ENCODE measurements around the gene KIAA1586. TPM values are rescaled to one million over a fixed set of nuclear protein-coding genes. Genes with fewer than 3 reads are reported as not detected.
"Not testable (repeated sequence)": the region's sequence is repeated elsewhere in the genome, so short reads cannot be mapped to it uniquely, and the experiment has no call there.

Gene KIAA1586
- total and polyA plus RNA-seq, 12 donors = 3.7 to 43.1 (median 15.8) TPM

DNA sequence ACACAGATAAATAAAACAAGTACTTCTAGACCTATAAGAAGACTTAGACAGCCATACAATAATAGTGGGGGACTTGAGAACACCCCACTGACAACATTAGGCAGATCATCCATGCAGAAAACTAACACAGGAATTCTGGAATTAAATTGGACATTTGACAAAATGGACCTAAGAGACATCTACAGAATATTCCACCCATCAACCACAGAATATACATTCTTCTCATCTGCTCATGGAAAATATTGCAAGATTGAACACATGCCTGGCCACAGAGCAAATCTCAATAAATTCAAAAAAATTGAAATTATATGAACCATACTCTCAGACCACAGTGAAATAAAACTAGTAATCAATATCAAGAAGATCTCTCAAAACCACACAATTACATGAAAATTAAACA lies 44.3 kb upstream of the KIAA1586 start:
- Histone ChIP-seq H3K27me3 (no peaks in the 10 kb centered on the region), H3K4me1 (replicated peaks in 1 of 2) (no peaks in the 10 kb centered on the region), H3K9me3 (replicated peaks in 1 of 3) (no peaks in the 10 kb centered on the region), H3K27ac (no peak overlapping the region), H3K4me3 (no peak overlapping the region), H3K36me3 (replicated peaks in 1 of 2) (no peaks in the 10 kb centered on the region)
- intact Hi-C loops (cut with DNase I) = no loop called here
- no peak for DNase-seq
- TF ChIP-seq POLR2A (IDR thresholded peaks at IDR 0.05) = no peak
- TF ChIP-seq, protein P1, sequence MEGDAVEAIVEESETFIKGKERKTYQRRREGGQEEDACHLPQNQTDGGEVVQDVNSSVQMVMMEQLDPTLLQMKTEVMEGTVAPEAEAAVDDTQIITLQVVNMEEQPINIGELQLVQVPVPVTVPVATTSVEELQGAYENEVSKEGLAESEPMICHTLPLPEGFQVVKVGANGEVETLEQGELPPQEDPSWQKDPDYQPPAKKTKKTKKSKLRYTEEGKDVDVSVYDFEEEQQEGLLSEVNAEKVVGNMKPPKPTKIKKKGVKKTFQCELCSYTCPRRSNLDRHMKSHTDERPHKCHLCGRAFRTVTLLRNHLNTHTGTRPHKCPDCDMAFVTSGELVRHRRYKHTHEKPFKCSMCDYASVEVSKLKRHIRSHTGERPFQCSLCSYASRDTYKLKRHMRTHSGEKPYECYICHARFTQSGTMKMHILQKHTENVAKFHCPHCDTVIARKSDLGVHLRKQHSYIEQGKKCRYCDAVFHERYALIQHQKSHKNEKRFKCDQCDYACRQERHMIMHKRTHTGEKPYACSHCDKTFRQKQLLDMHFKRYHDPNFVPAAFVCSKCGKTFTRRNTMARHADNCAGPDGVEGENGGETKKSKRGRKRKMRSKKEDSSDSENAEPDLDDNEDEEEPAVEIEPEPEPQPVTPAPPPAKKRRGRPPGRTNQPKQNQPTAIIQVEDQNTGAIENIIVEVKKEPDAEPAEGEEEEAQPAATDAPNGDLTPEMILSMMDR (IDR thresholded peaks at IDR 0.05) = no peak

DNA sequence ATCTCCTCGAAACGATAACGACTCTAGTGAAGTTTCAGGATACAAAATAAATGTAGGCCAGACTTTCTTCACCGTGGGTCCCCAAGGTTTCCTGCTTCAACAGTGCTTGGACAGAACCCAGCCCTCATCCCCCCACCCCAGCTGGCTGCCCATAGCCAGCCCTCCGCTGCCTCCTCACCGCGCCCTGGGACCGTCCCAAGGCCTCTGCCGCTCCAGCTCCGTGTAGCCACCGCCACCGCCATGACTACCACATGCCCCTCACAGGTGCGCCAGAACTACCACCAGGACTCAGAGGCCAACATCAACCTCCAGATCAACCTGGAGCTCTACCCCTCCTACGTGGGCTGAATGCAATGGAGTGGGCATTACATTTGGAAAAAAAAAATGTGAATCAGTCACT lies 42.2 kb upstream of the KIAA1586 start:
- intact Hi-C loops (cut with DNase I) = no loop called here
- H3K27ac ChIP-seq = no peak overlapping the region
- no peaks in the 10 kb centered on the region for H3K27me3 ChIP-seq
- H3K4me3 ChIP-seq = no peak overlapping the region
- TF ChIP-seq, protein P1 (IDR thresholded peaks at IDR 0.05) = no peak
- TF ChIP-seq POLR2A (IDR thresholded peaks at IDR 0.05) = no peak
- no peaks in the 10 kb centered on the region for H3K9me3 ChIP-seq (replicated peaks in 1 of 3)
- H3K36me3 ChIP-seq (replicated peaks in 1 of 2) = no peaks in the 10 kb centered on the region
- DNase-seq = no peak
- no peaks in the 10 kb centered on the region for H3K4me1 ChIP-seq (replicated peaks in 1 of 2)
- 95 to 97% (median 96%) methylated on average over 12 to 14 of the region's 14 CpGs for WGBS, 4 donors

DNA sequence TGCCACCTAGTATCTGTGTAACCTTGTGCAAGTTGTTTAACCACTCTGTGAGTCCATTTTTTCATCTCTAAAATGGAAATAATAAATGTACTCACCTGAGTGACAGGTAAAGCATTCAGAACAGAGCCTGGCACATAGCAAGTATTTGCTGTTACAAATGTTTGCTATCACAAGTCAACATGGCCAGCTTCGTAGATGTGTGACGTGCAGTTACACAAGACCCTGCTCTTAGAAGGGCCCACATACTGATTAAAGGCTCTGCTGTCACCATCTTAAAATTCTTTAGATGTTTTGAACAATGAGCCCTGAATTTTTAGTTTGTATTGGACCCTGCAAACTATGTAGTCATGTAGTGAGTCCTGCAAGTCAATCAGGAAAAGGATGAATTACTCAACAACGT lies 40.4 kb upstream of the KIAA1586 start:
- Histone ChIP-seq H3K27ac (no peak overlapping the region), H3K9me3 (replicated peaks in 1 of 3) (no peaks in the 10 kb centered on the region), H3K27me3 (no peaks in the 10 kb centered on the region), H3K36me3 (replicated peaks in 1 of 2) (no peaks in the 10 kb centered on the region), H3K4me3 (no peak overlapping the region), H3K4me1 (replicated peaks in 1 of 2) (no peaks in the 10 kb centered on the region)
- intact Hi-C loops (cut with DNase I) = no loop called here
- WGBS, 4 donors = 64 to 70% (median 65%) methylated on average over 3 of the region's 3 CpGs
- no peak for TF ChIP-seq POLR2A (IDR thresholded peaks at IDR 0.05)
- TF ChIP-seq, protein P1 (IDR thresholded peaks at IDR 0.05) = no peak
- no peak for DNase-seq

DNA sequence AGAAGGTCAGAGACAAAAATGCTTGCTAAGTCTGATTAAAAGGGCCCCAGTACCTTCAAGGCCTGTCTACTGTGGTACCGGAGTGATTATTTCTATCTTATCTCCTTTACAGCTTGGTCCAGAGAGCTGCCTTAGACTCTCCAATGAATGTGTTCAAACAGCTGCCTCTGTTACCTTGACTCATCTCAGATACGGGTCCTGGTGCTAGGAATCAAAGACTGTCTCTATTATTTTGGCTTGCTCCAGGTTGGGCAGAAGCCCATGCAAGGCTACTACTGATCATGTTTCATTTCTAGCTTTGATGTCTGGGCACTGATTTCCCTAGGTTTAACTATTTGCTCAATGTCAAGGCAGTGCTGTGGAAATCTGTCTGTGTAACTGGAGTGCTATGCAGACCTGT lies 38.4 kb upstream of the KIAA1586 start:
- H3K4me1 ChIP-seq (replicated peaks in 1 of 2); H3K4me3 ChIP-seq; H3K9me3 ChIP-seq (replicated peaks in 1 of 3); H3K27me3 ChIP-seq; H3K36me3 ChIP-seq (replicated peaks in 1 of 2); H3K27ac ChIP-seq; intact Hi-C loops (cut with DNase I): not testable (repeated sequence)
- DNase-seq = peak in 2 of 7 donors; percentile 16 to 31
- 51 to 64% (median 56%) methylated on average over 2 of the region's 2 CpGs for WGBS, 4 donors

DNA sequence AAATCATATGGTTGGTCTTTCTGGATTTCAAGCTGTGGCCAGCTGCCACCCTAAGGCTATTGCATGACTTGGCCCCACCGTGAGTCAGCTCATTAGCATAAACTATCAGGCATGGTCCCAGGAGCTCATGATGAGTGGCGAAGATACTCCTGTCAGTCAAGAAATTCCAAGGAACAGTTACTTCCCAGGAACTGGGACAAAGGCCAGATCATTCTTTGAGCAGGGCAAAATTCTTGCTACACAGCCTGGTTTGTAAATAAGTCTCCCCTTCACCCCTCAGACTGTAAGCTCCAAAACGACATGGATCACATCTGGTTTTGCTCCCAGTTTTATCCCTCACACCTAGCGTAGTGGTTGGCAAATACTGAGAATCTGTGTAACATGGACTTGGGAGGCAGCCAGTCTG lies 33.0 kb upstream of the KIAA1586 start:
- Histone ChIP-seq H3K27ac (no peak overlapping the region), H3K27me3 (no peaks in the 10 kb centered on the region), H3K36me3 (replicated peaks in 1 of 2) (no peaks in the 10 kb centered on the region), H3K9me3 (replicated peaks in 1 of 3) (peaks cover 0 to 3% (median 0%) of the 10 kb centered on the region in 3 donors), H3K4me1 (replicated peaks in 1 of 2) (no peaks in the 10 kb centered on the region), H3K4me3 (no peak overlapping the region)
- no peak for TF ChIP-seq POLR2A (IDR thresholded peaks at IDR 0.05)
- TF ChIP-seq, protein P1 (IDR thresholded peaks at IDR 0.05) = no peak
- no peak for DNase-seq
- 52 to 83% (median 65%) methylated on average over 2 to 4 of the region's 4 CpGs for WGBS, 4 donors
- intact Hi-C loops (cut with DNase I) = loop anchor here in 1 of 2 donors (10.0 kb wide), 1 partner anchor 109 kb away; no protein-coding TSS in a partner anchor

All from adrenal gland (tissue), 12 donors.